DND-41 (cell line): ENCODE measurements around the gene SNX32.

Experiments
- CTCF ChIP-seq: IDR thresholded peaks from 2 replicates; pipeline ENCODE4 v1.5.1; 2012; ENCODE audit warnings: borderline replicate concordance, low read length, moderate library complexity, mild to moderate bottlenecking; ENCODE audit not compliant: poor library complexity, severe bottlenecking; ENCODE audit errors: extremely low read depth
- EZH2 ChIP-seq: IDR thresholded peaks from 3 replicates; pipeline ENCODE4 v1.6.1; 2012; ENCODE audit warnings: borderline replicate concordance, low read depth, mild to moderate bottlenecking, moderate library complexity, low read length, inconsistent platforms; ENCODE audit not compliant: severe bottlenecking

GRCh38 chr11:65880844-65881421 lies 47.2 kb downstream of the SNX32 start:
- TF ChIP-seq EZH2: no peak
- TF ChIP-seq CTCF: no peak
